WI38 (cell line): ENCODE results near the gene TPK1.

Experiments used
- H3K4me3 ChIP-seq: 2 replicates; pipeline ENCODE4 v1.5.1; 2011; ENCODE audit warnings: low read depth, mild to moderate bottlenecking, control low read depth, low read length
- TF ChIP-seq, protein P1 (sequence below): IDR thresholded peaks from 2 replicates; pipeline ENCODE4 v1.5.1; 2012; ENCODE audit warnings: low read depth, mild to moderate bottlenecking, control low read depth, low read length

The TPK1 gene

DNA sequence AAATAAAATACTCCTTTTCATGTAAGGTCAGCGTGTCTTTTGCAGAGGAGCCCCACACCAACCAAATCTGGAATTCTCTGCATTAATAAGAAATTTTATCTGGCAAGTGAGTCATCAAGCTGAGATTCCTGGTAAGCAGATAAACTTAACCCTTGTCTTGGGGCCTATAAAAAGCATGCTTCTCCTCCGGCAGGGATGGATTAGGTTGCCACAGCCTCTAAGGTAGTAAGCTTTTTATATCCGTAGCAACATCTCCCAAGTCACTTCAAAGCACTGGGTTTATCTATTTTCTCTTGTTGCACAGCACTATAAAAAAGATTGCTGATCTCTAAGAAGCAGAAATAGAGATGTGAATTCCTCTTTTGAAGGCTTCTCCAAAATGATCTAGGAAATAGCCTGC, 229.6 kb downstream of the TPK1 start:
- TF ChIP-seq, protein P1, sequence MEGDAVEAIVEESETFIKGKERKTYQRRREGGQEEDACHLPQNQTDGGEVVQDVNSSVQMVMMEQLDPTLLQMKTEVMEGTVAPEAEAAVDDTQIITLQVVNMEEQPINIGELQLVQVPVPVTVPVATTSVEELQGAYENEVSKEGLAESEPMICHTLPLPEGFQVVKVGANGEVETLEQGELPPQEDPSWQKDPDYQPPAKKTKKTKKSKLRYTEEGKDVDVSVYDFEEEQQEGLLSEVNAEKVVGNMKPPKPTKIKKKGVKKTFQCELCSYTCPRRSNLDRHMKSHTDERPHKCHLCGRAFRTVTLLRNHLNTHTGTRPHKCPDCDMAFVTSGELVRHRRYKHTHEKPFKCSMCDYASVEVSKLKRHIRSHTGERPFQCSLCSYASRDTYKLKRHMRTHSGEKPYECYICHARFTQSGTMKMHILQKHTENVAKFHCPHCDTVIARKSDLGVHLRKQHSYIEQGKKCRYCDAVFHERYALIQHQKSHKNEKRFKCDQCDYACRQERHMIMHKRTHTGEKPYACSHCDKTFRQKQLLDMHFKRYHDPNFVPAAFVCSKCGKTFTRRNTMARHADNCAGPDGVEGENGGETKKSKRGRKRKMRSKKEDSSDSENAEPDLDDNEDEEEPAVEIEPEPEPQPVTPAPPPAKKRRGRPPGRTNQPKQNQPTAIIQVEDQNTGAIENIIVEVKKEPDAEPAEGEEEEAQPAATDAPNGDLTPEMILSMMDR, result no peak
- no peak overlapping the region for H3K4me3 ChIP-seq

DNA sequence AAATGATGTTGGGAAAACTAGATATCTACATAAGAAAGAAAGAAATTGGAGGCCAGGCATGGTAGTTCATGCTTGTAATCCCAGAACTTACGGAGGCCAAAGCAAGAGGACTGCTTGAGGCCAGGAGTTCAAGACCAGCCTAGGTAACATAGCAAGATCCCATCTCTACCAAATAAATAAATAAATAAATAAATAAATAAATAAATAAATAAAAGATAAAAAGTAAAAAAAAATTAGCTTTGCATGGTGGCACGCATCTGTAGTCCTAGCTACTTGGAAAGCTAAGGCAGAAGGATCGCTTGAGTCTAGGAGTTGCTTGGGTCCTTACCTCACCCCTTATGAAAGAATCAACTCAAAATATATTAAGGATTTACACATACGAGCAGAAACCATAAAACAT, 238.9 kb downstream of the TPK1 start:
- H3K4me3 ChIP-seq, result no peak overlapping the region
- TF ChIP-seq, protein P1, result no peak

DNA sequence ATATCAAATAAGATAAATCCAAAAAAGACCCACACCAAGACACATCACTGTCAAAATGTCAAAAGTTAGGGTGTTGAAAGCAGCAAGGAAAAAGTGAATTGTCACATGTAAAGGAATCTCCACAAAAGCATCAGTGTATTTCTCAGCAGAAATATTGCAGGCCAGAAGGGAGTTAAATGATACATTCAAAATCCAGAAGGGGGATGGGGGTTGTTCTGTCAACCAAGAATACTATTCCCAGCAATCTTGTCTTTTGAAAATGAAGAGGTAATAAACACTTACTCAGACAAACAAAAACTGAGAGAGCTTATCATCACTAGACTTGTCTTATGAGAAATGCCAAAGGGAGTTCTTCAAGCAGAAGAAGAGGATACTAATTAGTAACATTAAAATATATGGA, 241.3 kb downstream of the TPK1 start:
- TF ChIP-seq, protein P1, result no peak
- H3K4me3 ChIP-seq, result no peak overlapping the region

DNA sequence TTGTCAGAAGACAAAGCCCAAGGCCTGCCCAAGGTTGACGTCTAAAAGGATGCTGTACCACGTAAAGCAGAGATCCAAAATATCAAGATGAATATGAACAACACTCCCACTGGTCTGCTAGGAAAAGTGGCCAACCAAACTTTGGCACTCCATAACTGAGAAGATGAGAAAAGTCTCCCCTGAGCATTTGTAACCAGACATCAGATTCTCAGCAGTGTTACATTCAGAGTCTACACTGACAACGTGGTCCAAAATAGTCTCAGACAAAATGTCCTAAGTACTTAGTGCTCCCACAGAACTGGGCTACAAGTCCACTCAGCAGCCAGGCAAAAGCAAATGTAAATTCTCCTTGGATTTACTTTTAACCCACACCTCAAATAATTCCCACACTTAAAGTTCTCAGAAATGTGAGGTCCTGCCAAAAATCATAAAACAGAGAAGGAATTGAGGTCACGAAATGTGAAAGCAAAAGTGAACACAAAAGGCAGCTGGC, 247.2 kb downstream of the TPK1 start:
- no peak overlapping the region for H3K4me3 ChIP-seq
- TF ChIP-seq, protein P1, result no peak

DNA sequence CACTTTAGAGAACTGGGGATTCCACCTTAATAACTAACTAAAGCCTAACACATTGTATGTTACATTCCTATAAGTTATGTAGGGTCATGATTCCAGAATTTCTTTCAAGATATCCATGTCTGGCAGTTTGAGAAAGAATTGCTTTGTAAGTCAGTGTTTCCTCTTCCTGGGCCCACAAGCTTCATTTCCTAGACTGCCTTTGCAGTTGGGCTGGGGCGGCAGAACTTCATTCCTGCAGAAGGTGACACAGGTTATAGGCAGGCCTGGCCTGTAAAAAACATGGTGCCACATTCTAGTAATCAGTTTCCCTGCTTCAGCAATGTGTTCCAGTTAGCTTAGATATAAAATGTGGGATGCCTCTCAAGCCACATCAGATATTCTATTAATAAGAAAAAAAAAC, 248.2 kb downstream of the TPK1 start:
- TF ChIP-seq, protein P1, result no peak

DNA sequence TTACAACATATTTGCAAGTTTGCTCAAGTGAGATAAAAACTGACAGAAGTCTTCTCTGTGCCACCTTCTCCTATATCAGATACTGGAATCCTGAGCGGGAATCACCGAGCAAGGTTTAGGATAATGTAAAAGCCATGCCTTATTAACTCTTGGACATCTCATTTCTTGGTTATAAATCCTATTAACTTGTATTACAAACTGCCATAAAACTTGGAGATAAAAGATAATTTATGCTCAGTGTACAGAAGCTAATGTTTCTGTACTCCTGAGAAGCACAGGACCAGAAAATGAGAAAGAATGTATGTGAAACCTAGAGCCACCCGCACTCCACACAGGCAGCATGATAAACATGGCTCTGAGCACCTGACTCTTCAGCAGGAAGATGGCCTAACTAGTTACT, 251.1 kb downstream of the TPK1 start:
- H3K4me3 ChIP-seq, result no peak overlapping the region
- TF ChIP-seq, protein P1, result no peak

More for the DNA sequence above, 248.2 kb downstream of the TPK1 start:
- no peak overlapping the region for H3K4me3 ChIP-seq

DNA sequence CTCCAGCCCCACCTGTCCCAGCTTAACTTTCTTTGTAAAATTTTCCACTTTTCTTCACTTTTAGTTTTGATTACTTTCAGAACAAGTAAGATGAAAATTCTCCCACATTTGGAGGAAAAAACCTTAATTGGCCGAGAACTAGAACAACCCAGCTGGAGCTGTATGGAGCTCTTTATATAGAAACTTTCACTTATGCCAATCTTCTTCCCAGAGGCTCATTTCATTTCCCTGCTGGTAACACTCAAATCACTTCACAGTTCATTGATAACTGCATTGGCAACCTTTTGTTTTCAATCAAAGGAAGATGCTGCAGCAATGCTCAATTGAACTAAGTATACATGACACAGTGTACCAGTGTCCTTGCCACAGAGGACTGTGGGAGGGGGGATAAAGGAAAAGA, 256.2 kb downstream of the TPK1 start:
- TF ChIP-seq, protein P1, result no peak
- H3K4me3 ChIP-seq, result no peak overlapping the region
